Liver (tissue), 9 donors: ENCODE measurements around the gene CUZD1. TPM values are rescaled to one million over a fixed set of nuclear protein-coding genes. Genes with fewer than 3 reads are reported as not detected.

ENCODE experiments used
- DNase-seq: peaks from one replicate; pipeline ENCODE4 v3.0.0-alpha.2; 2017; ENCODE audit warnings: low spot score
- H3K27ac ChIP-seq, 2 donors: one replicate each; pipeline ENCODE4 v1.7.0; 2013; ENCODE audit warnings: inconsistent platforms in 2 of 2, low read length in 2 of 2, control low read depth in 1 of 2, low read depth in 1 of 2, mild to moderate bottlenecking in 1 of 2
- H3K27me3 ChIP-seq, 4 donors: one replicate each; pipeline versions ENCODE4 v1.6.1 to v1.7.0; 2013; ENCODE audit warnings: low read length in 3 of 4, inconsistent platforms in 1 of 4, mild to moderate bottlenecking in 1 of 4, moderate library complexity in 1 of 4; ENCODE audit not compliant: control insufficient read depth in 4 of 4, insufficient read depth in 4 of 4
- H3K36me3 ChIP-seq, 4 donors: one replicate each; pipeline versions ENCODE4 v1.6.1 to v1.7.0; 2013; ENCODE audit warnings: low read length in 3 of 4, mild to moderate bottlenecking in 3 of 4, low read depth in 1 of 4, moderate library complexity in 1 of 4; ENCODE audit not compliant: control insufficient read depth in 4 of 4, insufficient read depth in 3 of 4
- H3K4me1 ChIP-seq, 4 donors: one replicate each; pipeline versions ENCODE4 v1.6.1 to v1.7.0; 2013; ENCODE audit warnings: low read length in 3 of 4, mild to moderate bottlenecking in 3 of 4, moderate library complexity in 1 of 4; ENCODE audit not compliant: control insufficient read depth in 4 of 4, insufficient read depth in 4 of 4
- H3K4me3 ChIP-seq, 3 donors: one replicate each; pipeline versions ENCODE4 v1.6.1 to v1.7.0; 2013; ENCODE audit warnings: low read length in 3 of 3, control low read depth in 1 of 3, low read depth in 1 of 3, mild to moderate bottlenecking in 1 of 3
- H3K9ac ChIP-seq, 2 donors: one replicate each; pipeline ENCODE4 v1.7.0; 2013; ENCODE audit warnings: low read length in 2 of 2, mild to moderate bottlenecking in 2 of 2, moderate library complexity in 2 of 2, control low read depth in 1 of 2, low read depth in 1 of 2
- H3K9me3 ChIP-seq, 4 donors: one replicate each; pipeline versions ENCODE4 v1.6.1 to v1.7.0; 2013; ENCODE audit warnings: low read length in 3 of 4; ENCODE audit not compliant: control insufficient read depth in 4 of 4
- EGR1 ChIP-seq, 2 donors: IDR thresholded peaks; 2 replicates each; pipeline ENCODE4 v1.6.1; 2016 to 2018; ENCODE audit warnings: antibody characterized with exemption in 2 of 2, low read depth in 2 of 2
- FOXA1 ChIP-seq: IDR thresholded peaks from 2 replicates; pipeline ENCODE4 v1.6.1; 2016; ENCODE audit warnings: antibody characterized with exemption
- GABPA ChIP-seq, 2 donors: IDR thresholded peaks in 1 of 2; conservative IDR thresholded peaks in 1 of 2; 2 replicates each; pipeline ENCODE4 v1.6.1; 2016; ENCODE audit warnings: antibody characterized with exemption in 2 of 2, mild to moderate bottlenecking in 1 of 2, moderate library complexity in 1 of 2
- HNF4A ChIP-seq, 2 donors: conservative IDR thresholded peaks; 2 replicates each; pipeline ENCODE4 v1.6.1; 2016; ENCODE audit warnings: antibody characterized with exemption in 2 of 2, mild to moderate bottlenecking in 2 of 2
- HNF4G ChIP-seq: IDR thresholded peaks from 2 replicates; pipeline ENCODE4 v1.6.1; 2016; ENCODE audit warnings: antibody characterized with exemption
- JUND ChIP-seq, 2 donors: IDR thresholded peaks; 2 replicates each; pipeline ENCODE4 v1.6.1; 2016; ENCODE audit warnings: antibody characterized with exemption in 2 of 2
- NR2F2 ChIP-seq: IDR thresholded peaks from 2 replicates; pipeline ENCODE4 v1.6.1; 2016; ENCODE audit warnings: antibody characterized with exemption
- RAD21 ChIP-seq, 2 donors: IDR thresholded peaks; 2 replicates each; pipeline ENCODE4 v1.6.1; 2016; ENCODE audit warnings: antibody characterized with exemption in 2 of 2, mild to moderate bottlenecking in 2 of 2
- RXRA ChIP-seq, 2 donors: IDR thresholded peaks; 2 replicates each; pipeline ENCODE4 v1.6.1; 2017 to 2018; ENCODE audit warnings: antibody characterized with exemption in 2 of 2, mild to moderate bottlenecking in 1 of 2
- SP1 ChIP-seq: IDR thresholded peaks from 2 replicates; pipeline ENCODE4 v1.6.1; 2018; ENCODE audit warnings: antibody characterized with exemption, mild to moderate bottlenecking
- YY1 ChIP-seq: IDR thresholded peaks from 2 replicates; pipeline ENCODE4 v1.6.1; 2016; ENCODE audit warnings: antibody characterized with exemption, mild to moderate bottlenecking
- WGBS: extraction: QIAGEN DNeasy Blood & Tissue Kit; methylation state at CpG from one replicate; pipeline ENCODE4 v1.1.7; 2013; 5-methylcytosine and 5-hydroxymethylcytosine counted together
- polyA plus RNA-seq, 2 donors: library from polyadenylated mRNA; stranded (reverse) in 1 of 2; unstranded in 1 of 2; fragments of 200-250 nt in 1 of 2; fragments of >200 nt in 1 of 2; fragmentation: Nextera tagmentation in 1 of 2; extraction: Ambion mirVana in 1 of 2; gene quantifications; one replicate each; pipeline versions ENCODE4 v1.2.1 to v1.2.3, GENCODE V29; 2013 to 2015
- total RNA-seq, 2 donors: library from RNA; depleted of rRNA; stranded (reverse); fragments of >200 nt; gene quantifications; one replicate each; pipeline ENCODE4 v1.2.3, GENCODE V29; 2014
- TF ChIP-seq, protein P1 (sequence below): IDR thresholded peaks from 2 replicates; pipeline ENCODE4 v1.6.1; 2016; ENCODE audit warnings: antibody characterized with exemption
- TF ChIP-seq, protein P2 (sequence below): fragments of 150-350 bp; IDR thresholded peaks from 2 replicates; pipeline ENCODE4 v1.5.1; 2017; ENCODE audit warnings: improper control_type of control experiment, low read depth, low read length; ENCODE audit not compliant: missing input control
- TF ChIP-seq, protein P3 (sequence below): IDR thresholded peaks from 2 replicates; pipeline ENCODE4 v1.6.1; 2016; ENCODE audit warnings: antibody characterized with exemption, mild to moderate bottlenecking
- TF ChIP-seq, protein P4 (sequence below): IDR thresholded peaks from 2 replicates; pipeline ENCODE4 v1.6.1; 2016; ENCODE audit warnings: antibody characterized with exemption
- TF ChIP-seq, protein P5 (sequence below): IDR thresholded peaks from 2 replicates; pipeline ENCODE4 v1.6.1; 2016; ENCODE audit warnings: antibody characterized with exemption
- donor health status: healthy.
- donor health status: healthy.
- donor health status: healthy.
- donor health status: healthy.
- donor health status: healthy.

Gene CUZD1
- total and polyA plus RNA-seq, 4 donors = 0.03 to 0.17 (median 0.10) TPM

DNA sequence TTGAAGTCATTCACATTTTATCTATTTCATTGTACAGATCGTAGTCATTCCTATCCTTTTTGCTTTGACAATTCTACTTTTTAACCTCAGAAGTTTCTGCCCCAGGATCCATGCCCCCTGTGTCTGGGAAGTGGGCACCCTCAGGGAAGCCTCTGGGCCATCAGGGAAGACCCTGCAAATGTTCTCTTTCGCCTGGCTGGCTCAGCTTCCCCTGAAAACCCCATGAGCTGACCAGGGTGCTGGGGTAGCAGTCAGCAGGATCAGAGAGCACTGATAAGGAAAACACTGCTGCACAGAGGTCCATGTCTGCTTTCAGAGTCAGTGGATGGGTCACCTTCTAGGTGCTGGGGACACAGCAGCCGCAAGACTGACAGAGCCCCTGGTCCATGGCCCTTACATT is 23.8 kb downstream of the CUZD1 start:
- 64% methylated on average over 3 of the region's 3 CpGs for WGBS

DNA sequence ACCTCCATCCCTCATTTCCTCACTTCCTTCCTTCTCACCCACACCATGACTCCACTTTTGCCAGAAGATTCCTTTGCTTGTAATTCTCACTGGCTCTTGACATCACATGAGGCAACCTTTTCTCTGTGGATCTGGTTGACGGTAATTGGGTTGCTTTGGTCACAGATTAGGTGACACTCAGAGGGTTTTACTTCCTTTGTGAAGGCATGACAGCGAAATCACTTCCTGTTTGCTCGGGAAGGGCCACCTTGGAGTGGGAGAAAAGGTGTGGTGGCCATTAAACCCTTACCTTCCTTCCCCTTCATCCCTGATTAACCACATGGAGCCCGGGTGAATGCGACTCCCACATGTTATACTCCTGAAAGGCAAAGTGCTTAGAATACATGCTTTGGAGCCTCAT is 30.2 kb downstream of the CUZD1 start:
- Histone ChIP-seq H3K27ac (no peak overlapping the region), H3K9ac (no peak overlapping the region), H3K27me3 (peaks cover 0 to 5% (median 1%) of the 10 kb centered on the region in 4 donors), H3K4me3 (no peak overlapping the region), H3K4me1 (no peaks in the 10 kb centered on the region), H3K9me3 (no peaks in the 10 kb centered on the region), H3K36me3 (no peaks in the 10 kb centered on the region)
- TF ChIP-seq, protein P1, sequence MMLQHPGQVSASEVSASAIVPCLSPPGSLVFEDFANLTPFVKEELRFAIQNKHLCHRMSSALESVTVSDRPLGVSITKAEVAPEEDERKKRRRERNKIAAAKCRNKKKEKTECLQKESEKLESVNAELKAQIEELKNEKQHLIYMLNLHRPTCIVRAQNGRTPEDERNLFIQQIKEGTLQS = no peak
- no peak for DNase-seq
- WGBS = 73% methylated on average over 5 of the region's 5 CpGs

More for the DNA sequence above, 23.8 kb downstream of the CUZD1 start:
- H3K4me1 ChIP-seq = no peaks in the 10 kb centered on the region
- peaks cover 0 to 5% (median 1%) of the 10 kb centered on the region in 4 donors for H3K27me3 ChIP-seq
- no peaks in the 10 kb centered on the region for H3K36me3 ChIP-seq
- H3K27ac ChIP-seq = no peak overlapping the region
- no peak overlapping the region for H3K9ac ChIP-seq
- no peaks in the 10 kb centered on the region for H3K9me3 ChIP-seq
- DNase-seq = no peak
- TF ChIP-seq, protein P2, sequence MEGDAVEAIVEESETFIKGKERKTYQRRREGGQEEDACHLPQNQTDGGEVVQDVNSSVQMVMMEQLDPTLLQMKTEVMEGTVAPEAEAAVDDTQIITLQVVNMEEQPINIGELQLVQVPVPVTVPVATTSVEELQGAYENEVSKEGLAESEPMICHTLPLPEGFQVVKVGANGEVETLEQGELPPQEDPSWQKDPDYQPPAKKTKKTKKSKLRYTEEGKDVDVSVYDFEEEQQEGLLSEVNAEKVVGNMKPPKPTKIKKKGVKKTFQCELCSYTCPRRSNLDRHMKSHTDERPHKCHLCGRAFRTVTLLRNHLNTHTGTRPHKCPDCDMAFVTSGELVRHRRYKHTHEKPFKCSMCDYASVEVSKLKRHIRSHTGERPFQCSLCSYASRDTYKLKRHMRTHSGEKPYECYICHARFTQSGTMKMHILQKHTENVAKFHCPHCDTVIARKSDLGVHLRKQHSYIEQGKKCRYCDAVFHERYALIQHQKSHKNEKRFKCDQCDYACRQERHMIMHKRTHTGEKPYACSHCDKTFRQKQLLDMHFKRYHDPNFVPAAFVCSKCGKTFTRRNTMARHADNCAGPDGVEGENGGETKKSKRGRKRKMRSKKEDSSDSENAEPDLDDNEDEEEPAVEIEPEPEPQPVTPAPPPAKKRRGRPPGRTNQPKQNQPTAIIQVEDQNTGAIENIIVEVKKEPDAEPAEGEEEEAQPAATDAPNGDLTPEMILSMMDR = no peak
- TF ChIP-seq, protein P1 = no peak
- TF ChIP-seq RAD21 (IDR thresholded peaks at IDR 0.05) (no peak), JUND (IDR thresholded peaks at IDR 0.05) (no peak), GABPA (IDR thresholded peaks at IDR 0.05 in 1 of 2, conservative IDR thresholded peaks at IDR 0.05 in 1 of 2) (no peak), NR2F2 (no peak), SP1 (no peak), HNF4G (no peak), YY1 (no peak), HNF4A (conservative IDR thresholded peaks at IDR 0.05) (no peak), FOXA1 (no peak), RXRA (IDR thresholded peaks at IDR 0.05) (no peak), EGR1 (IDR thresholded peaks at IDR 0.05; ENCODE audit: low read depth in 2 of 2) (no peak)
- TF ChIP-seq, protein P3, sequence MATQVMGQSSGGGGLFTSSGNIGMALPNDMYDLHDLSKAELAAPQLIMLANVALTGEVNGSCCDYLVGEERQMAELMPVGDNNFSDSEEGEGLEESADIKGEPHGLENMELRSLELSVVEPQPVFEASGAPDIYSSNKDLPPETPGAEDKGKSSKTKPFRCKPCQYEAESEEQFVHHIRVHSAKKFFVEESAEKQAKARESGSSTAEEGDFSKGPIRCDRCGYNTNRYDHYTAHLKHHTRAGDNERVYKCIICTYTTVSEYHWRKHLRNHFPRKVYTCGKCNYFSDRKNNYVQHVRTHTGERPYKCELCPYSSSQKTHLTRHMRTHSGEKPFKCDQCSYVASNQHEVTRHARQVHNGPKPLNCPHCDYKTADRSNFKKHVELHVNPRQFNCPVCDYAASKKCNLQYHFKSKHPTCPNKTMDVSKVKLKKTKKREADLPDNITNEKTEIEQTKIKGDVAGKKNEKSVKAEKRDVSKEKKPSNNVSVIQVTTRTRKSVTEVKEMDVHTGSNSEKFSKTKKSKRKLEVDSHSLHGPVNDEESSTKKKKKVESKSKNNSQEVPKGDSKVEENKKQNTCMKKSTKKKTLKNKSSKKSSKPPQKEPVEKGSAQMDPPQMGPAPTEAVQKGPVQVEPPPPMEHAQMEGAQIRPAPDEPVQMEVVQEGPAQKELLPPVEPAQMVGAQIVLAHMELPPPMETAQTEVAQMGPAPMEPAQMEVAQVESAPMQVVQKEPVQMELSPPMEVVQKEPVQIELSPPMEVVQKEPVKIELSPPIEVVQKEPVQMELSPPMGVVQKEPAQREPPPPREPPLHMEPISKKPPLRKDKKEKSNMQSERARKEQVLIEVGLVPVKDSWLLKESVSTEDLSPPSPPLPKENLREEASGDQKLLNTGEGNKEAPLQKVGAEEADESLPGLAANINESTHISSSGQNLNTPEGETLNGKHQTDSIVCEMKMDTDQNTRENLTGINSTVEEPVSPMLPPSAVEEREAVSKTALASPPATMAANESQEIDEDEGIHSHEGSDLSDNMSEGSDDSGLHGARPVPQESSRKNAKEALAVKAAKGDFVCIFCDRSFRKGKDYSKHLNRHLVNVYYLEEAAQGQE = no peak
- TF ChIP-seq, protein P4, sequence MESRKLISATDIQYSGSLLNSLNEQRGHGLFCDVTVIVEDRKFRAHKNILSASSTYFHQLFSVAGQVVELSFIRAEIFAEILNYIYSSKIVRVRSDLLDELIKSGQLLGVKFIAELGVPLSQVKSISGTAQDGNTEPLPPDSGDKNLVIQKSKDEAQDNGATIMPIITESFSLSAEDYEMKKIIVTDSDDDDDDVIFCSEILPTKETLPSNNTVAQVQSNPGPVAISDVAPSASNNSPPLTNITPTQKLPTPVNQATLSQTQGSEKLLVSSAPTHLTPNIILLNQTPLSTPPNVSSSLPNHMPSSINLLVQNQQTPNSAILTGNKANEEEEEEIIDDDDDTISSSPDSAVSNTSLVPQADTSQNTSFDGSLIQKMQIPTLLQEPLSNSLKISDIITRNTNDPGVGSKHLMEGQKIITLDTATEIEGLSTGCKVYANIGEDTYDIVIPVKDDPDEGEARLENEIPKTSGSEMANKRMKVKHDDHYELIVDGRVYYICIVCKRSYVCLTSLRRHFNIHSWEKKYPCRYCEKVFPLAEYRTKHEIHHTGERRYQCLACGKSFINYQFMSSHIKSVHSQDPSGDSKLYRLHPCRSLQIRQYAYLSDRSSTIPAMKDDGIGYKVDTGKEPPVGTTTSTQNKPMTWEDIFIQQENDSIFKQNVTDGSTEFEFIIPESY = no peak
- TF ChIP-seq, protein P5, sequence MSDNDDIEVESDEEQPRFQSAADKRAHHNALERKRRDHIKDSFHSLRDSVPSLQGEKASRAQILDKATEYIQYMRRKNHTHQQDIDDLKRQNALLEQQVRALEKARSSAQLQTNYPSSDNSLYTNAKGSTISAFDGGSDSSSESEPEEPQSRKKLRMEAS = no peak
- no peak overlapping the region for H3K4me3 ChIP-seq
